PC-3 (cell line): ENCODE measurements around the gene GOLGA1. TPM values are rescaled to one million over a fixed set of nuclear protein-coding genes. Genes with fewer than 3 reads are reported as not detected.

ENCODE experiments used
- ATAC-seq: fragments of 200-7000 bp; cut with Tn5 transposase; 2 replicates; pipeline ENCODE4 v1.9.1; 2020; ENCODE audit warnings: mild to moderate bottlenecking, moderate library complexity
- BruUV-seq: library from RNA; stranded (reverse); fragments of 400-500 nt; replicated peaks from 2 replicates; lab custom pipeline; 2021; lab: Mats Ljungman, UMichigan
- CTCF ChIA-PET: fragments of 300-600 bp; sonication (Branson Sonifier 250); formaldehyde crosslinking; loops from one replicate; lab custom pipeline; 2022; ENCODE audit warnings: antibody characterized with exemption; lab: Charles Lee
- POLR2A ChIA-PET: fragments of 300-600 bp; sonication (Branson Sonifier 250); formaldehyde crosslinking; loops from one replicate; lab custom pipeline; 2022; ENCODE audit warnings: antibody characterized with exemption; ENCODE audit not compliant: unreplicated experiment; lab: Charles Lee
- DNase-seq: peaks from one replicate; pipeline ENCODE4 v3.0.0-alpha.2; 2015
- H2AFZ ChIP-seq: fragments of 300-600 bp; sonication (generic); 2 replicates; pipeline ENCODE4 v1.6.0; 2016; ENCODE audit warnings: antibody characterized with exemption, low read length
- H3F3A ChIP-seq: fragments of 300-600 bp; sonication (generic); one replicate; pipeline ENCODE4 v1.6.0; 2017; ENCODE audit warnings: antibody characterized with exemption, low read length, control low read depth, mild to moderate bottlenecking; ENCODE audit not compliant: unreplicated experiment
- H3K27ac ChIP-seq: fragments of 300-600 bp; sonication (generic); 2 replicates; pipeline ENCODE4 v1.5.1; 2016; ENCODE audit warnings: mild to moderate bottlenecking, low read length
- H3K27me3 ChIP-seq: fragments of 300-600 bp; sonication (generic); 2 replicates; pipeline ENCODE4 v1.6.1; 2016; ENCODE audit warnings: low read length, mixed read lengths
- H3K36me3 ChIP-seq: fragments of 300-600 bp; sonication (generic); 2 replicates; pipeline ENCODE4 v1.6.1; 2016; ENCODE audit warnings: low read depth, mixed run types, low read length, mixed read lengths
- H3K4me1 ChIP-seq: fragments of 300-600 bp; sonication (generic); 2 replicates; pipeline ENCODE4 v1.5.1; 2016; ENCODE audit warnings: low read length; ENCODE audit not compliant: insufficient read depth
- H3K4me2 ChIP-seq: fragments of 300-600 bp; sonication (generic); 2 replicates; pipeline ENCODE4 v1.6.0; 2016; ENCODE audit warnings: low read length
- H3K4me3 ChIP-seq: fragments of 300-600 bp; sonication (generic); 2 replicates; pipeline ENCODE4 v1.5.1; 2016; ENCODE audit warnings: mild to moderate bottlenecking, low read length, mixed read lengths
- H3K79me2 ChIP-seq: fragments of 300-600 bp; sonication (generic); 2 replicates; pipeline ENCODE4 v1.6.1; 2017; ENCODE audit warnings: low read length, mixed read lengths
- H3K9ac ChIP-seq: fragments of 300-600 bp; sonication (generic); 2 replicates; pipeline ENCODE4 v1.6.0; 2016; ENCODE audit warnings: mild to moderate bottlenecking, low read length
- H3K9me2 ChIP-seq: fragments of 300-600 bp; sonication (generic); replicated peaks from 2 replicates; pipeline ENCODE4 v1.6.1; 2016; ENCODE audit warnings: mixed run types, low read length, mixed read lengths
- H3K9me3 ChIP-seq: fragments of 300-600 bp; sonication (generic); 2 replicates; pipeline ENCODE4 v1.6.1; 2016; ENCODE audit warnings: low read length, mixed read lengths
- H4K20me1 ChIP-seq: fragments of 300-600 bp; sonication (generic); 2 replicates; pipeline ENCODE4 v1.6.1; 2016; ENCODE audit warnings: low read length, mixed read lengths
- CTCF ChIP-seq: fragments of 300-600 bp; sonication (generic); conservative IDR thresholded peaks from 2 replicates; pipeline ENCODE4 v1.5.1; 2017; ENCODE audit warnings: antibody characterized with exemption, low read depth, mild to moderate bottlenecking, low read length
- EZH2 ChIP-seq: fragments of 300-600 bp; sonication (generic); IDR thresholded peaks from one replicate; pipeline ENCODE4 v1.6.1; 2017; ENCODE audit warnings: antibody characterized with exemption, mild to moderate bottlenecking, low read length; ENCODE audit not compliant: unreplicated experiment
- EZH2phosphoT487 ChIP-seq: fragments of 300-600 bp; sonication (generic); IDR thresholded peaks from 2 replicates; pipeline ENCODE4 v1.6.1; 2018; ENCODE audit warnings: mild to moderate bottlenecking, antibody characterized with exemption, low read length, borderline replicate concordance
- intact Hi-C: fragments of 100-400 bp; cut with micrococcal nuclease; formaldehyde crosslinking; loops from 2 replicates; pipeline ENCODE4 v1.9.0; 2023
- total RNA-seq: library from RNA; depleted of rRNA; stranded (reverse); fragments of >200 nt; gene quantifications from 2 replicates; pipeline ENCODE4 v1.2.3, GENCODE V29; 2014

The GOLGA1 gene
- total RNA-seq, 1 experiment from 2014 or later: 8.6 TPM

GRCh38 chr9:124877021-124877782 is 63.7 kb downstream of the GOLGA1 start:
- H3K36me3 ChIP-seq: peaks cover 18% of the 10 kb centered on the region

DNA sequence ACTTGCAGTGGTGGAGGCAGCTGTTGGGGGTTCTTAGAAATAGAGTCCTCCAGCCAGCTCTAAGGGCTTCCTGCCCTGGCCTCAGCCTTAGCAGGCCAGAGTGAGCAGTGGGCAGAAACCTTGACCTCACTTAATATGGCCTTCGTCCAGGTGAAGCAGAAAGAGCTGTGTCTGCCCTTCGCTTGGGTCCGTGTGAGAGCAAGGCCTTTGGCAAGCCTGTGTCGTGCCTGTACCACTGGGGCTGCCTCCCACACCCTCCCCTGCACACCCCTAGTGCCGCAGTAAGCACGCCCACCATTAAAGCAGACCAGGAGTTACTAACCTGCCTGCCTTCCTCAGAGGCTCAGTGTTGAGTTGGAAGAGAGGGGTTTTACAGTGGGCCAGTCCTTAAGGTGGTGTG is 65.4 kb downstream of the GOLGA1 start:
- POLR2A ChIA-PET: no interaction called here
- H3K9me3 ChIP-seq: no peaks in the 10 kb centered on the region
- no peak overlapping the region for H3K27ac ChIP-seq
- CTCF ChIA-PET: no interaction called here
- DNase-seq: no peak
- H3K36me3 ChIP-seq: peaks cover 23% of the 10 kb centered on the region
- intact Hi-C loops: no loop called here
- no peaks in the 10 kb centered on the region for H3F3A ChIP-seq
- TF ChIP-seq CTCF: no peak
- TF ChIP-seq EZH2: no peak
- TF ChIP-seq EZH2phosphoT487: no peak
- no peaks in the 10 kb centered on the region for H3K9me2 ChIP-seq
- H2AFZ ChIP-seq: no peak overlapping the region
- ATAC-seq: no peak
- peaks cover 20% of the 10 kb centered on the region for H4K20me1 ChIP-seq
- H3K79me2 ChIP-seq: peaks cover 46% of the 10 kb centered on the region
- H3K4me3 ChIP-seq: no peak overlapping the region
- H3K4me2 ChIP-seq: no peak overlapping the region
- H3K9ac ChIP-seq: no peak overlapping the region
- peaks cover 13% of the 10 kb centered on the region for H3K4me1 ChIP-seq
- H3K27me3 ChIP-seq: no peaks in the 10 kb centered on the region
- BruUV-seq: no TSS peak

More at GRCh38 chr9:124877021-124877782, 63.7 kb downstream of the GOLGA1 start:
- Histone ChIP-seq H3K79me2 (peaks cover 29% of the 10 kb centered on the region), H3K9me3 (no peaks in the 10 kb centered on the region), H3F3A (no peaks in the 10 kb centered on the region), H3K9ac (no peak overlapping the region), H2AFZ (no peak overlapping the region), H3K27ac (no peak overlapping the region), H3K4me2 (no peak overlapping the region), H3K9me2 (no peaks in the 10 kb centered on the region), H3K4me3 (no peak overlapping the region), H3K4me1 (no peaks in the 10 kb centered on the region), H3K27me3 (no peaks in the 10 kb centered on the region), H4K20me1 (peaks cover 5% of the 10 kb centered on the region; the same call in 1 of the 2 replicates)
- no peak for ATAC-seq
- intact Hi-C loops: no loop called here
- TSS peak; percentile 27 for BruUV-seq
- POLR2A ChIA-PET: interaction anchor here (0.6 kb wide), 1 partner anchor 249 kb away, joined by 4 read pairs; no protein-coding TSS in a partner anchor
- TF ChIP-seq CTCF (no peak), EZH2 (no peak), EZH2phosphoT487 (no peak)
- no peak for DNase-seq
- CTCF ChIA-PET: interaction anchor here (0.6 kb wide), 1 partner anchor 368 kb away, joined by 4 read pairs; no protein-coding TSS in a partner anchor

DNA sequence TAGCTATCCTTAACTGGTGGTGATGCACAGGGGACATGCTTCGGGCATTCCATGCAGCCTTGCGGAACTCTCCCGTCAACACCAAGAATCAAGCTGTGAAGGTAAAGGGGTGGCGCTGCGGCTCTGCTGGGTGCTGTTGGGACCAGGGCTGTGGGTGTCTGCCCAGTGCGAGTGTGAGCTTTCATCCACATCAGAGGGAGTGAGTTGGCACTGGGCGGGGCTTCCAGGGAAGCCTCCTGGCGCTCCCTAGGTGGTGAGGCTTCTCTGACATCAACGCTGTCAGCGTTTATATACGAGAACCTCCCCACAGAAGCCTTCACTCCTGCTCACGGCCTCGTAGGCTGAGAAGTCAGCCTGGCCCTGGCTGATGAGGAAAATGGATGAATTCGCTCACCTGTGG is 67.2 kb downstream of the GOLGA1 start:
- Histone ChIP-seq H3F3A (no peaks in the 10 kb centered on the region), H3K4me1 (peaks cover 16% of the 10 kb centered on the region), H3K4me3 (no peak overlapping the region), H3K4me2 (no peak overlapping the region), H2AFZ (no peak overlapping the region), H3K27me3 (no peaks in the 10 kb centered on the region), H3K79me2 (peaks cover 64% of the 10 kb centered on the region), H3K36me3 (peaks cover 23% of the 10 kb centered on the region), H3K9ac (no peak overlapping the region), H3K9me2 (no peaks in the 10 kb centered on the region), H4K20me1 (peaks cover 23% of the 10 kb centered on the region), H3K27ac (no peak overlapping the region), H3K9me3 (no peaks in the 10 kb centered on the region)
- POLR2A ChIA-PET: no interaction called here
- CTCF ChIA-PET: no interaction called here
- intact Hi-C loops: no loop called here
- BruUV-seq: no TSS peak
- TF ChIP-seq EZH2phosphoT487 (no peak), EZH2 (no peak), CTCF (no peak)
- no peak for DNase-seq
- no peak for ATAC-seq
